GM12878 (cell line): Measurements from ENCODE around the gene APH1B. TPM values are rescaled to one million over a fixed set of nuclear protein-coding genes. Genes with fewer than 3 reads are reported as not detected.

Source experiments
- ATAC-seq: fragments of 200-7000 bp; cut with Tn5 transposase; 3 replicates; pipeline ENCODE4 v1.9.1; 2020; ENCODE audit warnings: mild to moderate bottlenecking, moderate library complexity
- BruUV-seq: library from RNA; stranded (reverse); fragments of 400-500 nt; replicated peaks from 2 replicates; lab custom pipeline; 2021; lab: Mats Ljungman, UMichigan
- CTCF ChIA-PET: fragments of 300-600 bp; sonication (Branson Sonifier 250); formaldehyde crosslinking; extraction: SDS; loops from one replicate; lab custom pipeline; 2021; ENCODE audit warnings: inconsistent platforms; lab: Yijun Ruan, JAX
- POLR2A ChIA-PET: fragments of 350-600 bp; formaldehyde crosslinking; extraction: SDS; loops from one replicate; lab custom pipeline; 2021; ENCODE audit warnings: inconsistent platforms; lab: Charles Lee
- RAD21 ChIA-PET: fragments of 300-600 bp; sonication (Branson Sonifier 250); formaldehyde crosslinking; loops from one replicate; lab custom pipeline; 2023; ENCODE audit warnings: antibody characterized with exemption; ENCODE audit not compliant: unreplicated experiment; lab: Charles Lee
- SMC1A ChIA-PET: fragments of 300-600 bp; sonication (Branson Sonifier 250); formaldehyde crosslinking; loops from one replicate; lab custom pipeline; 2023; ENCODE audit not compliant: unreplicated experiment, uncharacterized antibody; lab: Charles Lee
- DNase-seq: peaks from one replicate; pipeline ENCODE4 v3.0.0-alpha.2; 2011; ENCODE audit warnings: low read depth, low spot score
- FAIRE-seq: peaks from 3 replicates; lab custom pipeline; 2011; peaks lifted over from hg19 to GRCh38; lab: Jason Lieb, UNC
- H2AFZ ChIP-seq: 2 replicates; pipeline ENCODE4 v1.6.0; 2011; ENCODE audit warnings: low read depth, low read length, control low read depth; ENCODE audit not compliant: control insufficient read depth
- H3K27ac ChIP-seq: 2 replicates; pipeline ENCODE4 v1.5.1; 2011; ENCODE audit warnings: control low read depth; ENCODE audit not compliant: control insufficient read depth, insufficient read depth
- H3K27me3 ChIP-seq, 2 experiments: replicated peaks in 1 of 2; 2 replicates each; pipeline versions ENCODE4 v1.6.0 to v1.6.1; 2011; ENCODE audit warnings: low read length in 1 of 2; ENCODE audit not compliant: control insufficient read depth in 2 of 2, insufficient read depth in 2 of 2
- H3K36me3 ChIP-seq, 2 experiments: 2 replicates each; pipeline ENCODE4 v1.5.1; 2011; ENCODE audit warnings: low read length in 1 of 2; ENCODE audit not compliant: control insufficient read depth in 2 of 2, insufficient read depth in 2 of 2
- H3K4me1 ChIP-seq: 2 replicates; pipeline ENCODE4 v1.6.1; 2011; ENCODE audit warnings: mild to moderate bottlenecking, low read length, moderate library complexity, mixed read lengths; ENCODE audit not compliant: control insufficient read depth, insufficient read depth
- H3K4me2 ChIP-seq: 2 replicates; pipeline ENCODE4 v1.6.0; 2011; ENCODE audit warnings: control low read depth; ENCODE audit not compliant: control insufficient read depth, insufficient read depth
- H3K4me3 ChIP-seq: fragments of 200-600 bp; sonication (generic); 2 replicates; pipeline ENCODE4 v1.5.1; 2016
- H3K79me2 ChIP-seq: 2 replicates; pipeline ENCODE4 v1.6.0; 2011; ENCODE audit warnings: low read length; ENCODE audit not compliant: control insufficient read depth, insufficient read depth
- H3K9ac ChIP-seq: 2 replicates; pipeline ENCODE4 v1.8.0; 2011; ENCODE audit warnings: low read length, control low read depth, mixed read lengths; ENCODE audit not compliant: control insufficient read depth, insufficient read depth
- H3K9me3 ChIP-seq: replicated peaks from 3 replicates; pipeline ENCODE4 v1.5.1; 2011; ENCODE audit warnings: mild to moderate bottlenecking, low read length; ENCODE audit not compliant: control insufficient read depth, insufficient read depth
- H4K20me1 ChIP-seq: 2 replicates; pipeline ENCODE4 v1.6.0; 2011; ENCODE audit not compliant: control insufficient read depth, insufficient read depth
- BCL3 ChIP-seq: IDR thresholded peaks from 2 replicates; pipeline ENCODE4 v1.6.1; 2011; ENCODE audit warnings: borderline replicate concordance, low read depth, mild to moderate bottlenecking, moderate library complexity, low read length; ENCODE audit not compliant: insufficient read depth, poor library complexity, severe bottlenecking
- CREB1 ChIP-seq: IDR thresholded peaks from 2 replicates; pipeline ENCODE4 v1.6.1; 2012; ENCODE audit warnings: low read depth, mild to moderate bottlenecking, inconsistent platforms
- CREM ChIP-seq: IDR thresholded peaks from 2 replicates; pipeline ENCODE4 v1.6.1; 2014; ENCODE audit warnings: antibody characterized with exemption, low read depth
- JUNB ChIP-seq: IDR thresholded peaks from 2 replicates; pipeline ENCODE4 v1.6.1; 2016; ENCODE audit warnings: antibody characterized with exemption, mild to moderate bottlenecking
- PBX3 ChIP-seq: IDR thresholded peaks from 2 replicates; pipeline ENCODE4 v1.6.1; 2011; ENCODE audit warnings: mild to moderate bottlenecking, low read depth, low read length, moderate library complexity; ENCODE audit not compliant: insufficient replicate concordance
- RFX5 ChIP-seq: IDR thresholded peaks from 2 replicates; pipeline ENCODE4 v1.6.1; 2011; ENCODE audit warnings: low read depth, low read length, improper control_type of control experiment
- TARDBP ChIP-seq: IDR thresholded peaks from 2 replicates; pipeline ENCODE4 v1.6.1; 2016; ENCODE audit warnings: borderline replicate concordance
- WGBS: methylation state at CpG from one replicate; pipeline ENCODE4 v1.1.6; 2016; ENCODE audit warnings: low lambda C conversion rate; ENCODE audit not compliant: insufficient replicate concordance, insufficient coverage; ENCODE audit errors: missing lambda C conversion rate; 5-methylcytosine and 5-hydroxymethylcytosine counted together
- in situ Hi-C: fragments of 300-500 bp; cut with MboI; formaldehyde crosslinking; loops from 9 replicates; pipeline ENCODE4 v1.14.3; 2018; ENCODE audit warnings: mixed read lengths
- intact Hi-C: fragments of 100-400 bp; cut with micrococcal nuclease; formaldehyde crosslinking; loops from one replicate; pipeline ENCODE4 v1.14.2; 2022; ENCODE audit not compliant: unreplicated experiment
- polyA plus RNA-seq, 11 experiments: library from polyadenylated mRNA; depleted of rRNA in 4 of 11; unstranded in 6 of 11; stranded (reverse) in 5 of 11; fragments of >200 nt; fragmentation: Nextera tagmentation in 4 of 11; fragmentation: Illumina TruSeq in 1 of 11; extraction: Ambion mirVana in 4 of 11; extraction: Trizol in 1 of 11; gene quantifications; 1 replicate in 1 of 11; 2 replicates in 10 of 11; pipeline versions ENCODE4 v1.2.1 to v1.2.3, GENCODE V29; 2011 to 2016; ENCODE audit warnings: inconsistent platforms in 2 of 11, missing spikeins in 2 of 11, low read depth in 1 of 11
- total RNA-seq, 4 experiments: library from RNA; depleted of rRNA in 3 of 4; stranded (reverse); fragments of >200 nt in 3 of 4; fragmentation: Illumina TruSeq in 1 of 4; extraction: Trizol in 1 of 4; gene quantifications; 2 replicates each; pipeline versions ENCODE4 v1.2.1 to v1.2.3, GENCODE V29; 2013 to 2021

APH1B gene
- total and polyA plus RNA-seq, 10 of the 15 experiments (the other 5 are each of a cell fraction or from before 2014, with no cell fraction given): 5.0 to 20.8 (median 11.1) TPM

- H3K4me1 ChIP-seq: peaks cover 29% of the 10 kb centered on the region
- H3K27me3 ChIP-seq: no peaks in the 10 kb centered on the region
- TF ChIP-seq CREM (peak; percentile 39; the same call in 1 of the 2 replicates), TARDBP (no peak), CREB1 (peak; percentile 40; the same call in 1 of the 2 replicates), RFX5 (peak; percentile 80)
- DNase-seq (no peak), FAIRE-seq (no peak), ATAC-seq (peak; percentile 43)
- no peak overlapping the region for H3K9ac ChIP-seq
- H4K20me1 ChIP-seq: no peaks in the 10 kb centered on the region
- in situ Hi-C loops (no loop called here), intact Hi-C loops (no loop called here)
- H3K9me3 ChIP-seq: no peaks in the 10 kb centered on the region
- ChIA-PET POLR2A (no interaction called here), RAD21 (interaction anchor here (4.9 kb wide), 1 partner anchor 41 kb away, joined by 38 read pairs; no protein-coding TSS in a partner anchor), SMC1A (interaction anchor here (1.5 to 8.2 kb wide), 2 partner anchors 30 to 40 kb away, joined by 4 to 88 read pairs; no protein-coding TSS in a partner anchor), CTCF (no interaction called here)
- H3K36me3 ChIP-seq: no peaks in the 10 kb centered on the region; a peak in 2 of 4 replicates
- no peak overlapping the region for H2AFZ ChIP-seq
- H3K79me2 ChIP-seq: peaks cover 43% of the 10 kb centered on the region
- H3K4me3 ChIP-seq: no peak overlapping the region
- BruUV-seq: no TSS peak
- no peak overlapping the region for H3K27ac ChIP-seq
- no peak overlapping the region for H3K4me2 ChIP-seq
- 64% methylated on average over 5 of the region's 5 CpGs for WGBS
Measured at GRCh38 chr15:63234451-63234870, 42.9 kb upstream of the APH1B start.

GRCh38 chr15:63236272-63236671, 41.1 kb upstream of the APH1B start:
- ATAC-seq (no peak), FAIRE-seq (no peak), DNase-seq (no peak)
- no peaks in the 10 kb centered on the region for H3K9me3 ChIP-seq
- no peak overlapping the region for H3K4me2 ChIP-seq
- intact Hi-C loops (loop anchor here (5.0 kb wide), 1 partner anchor 44 kb away; no protein-coding TSS in a partner anchor), in situ Hi-C loops (no loop called here)
- no peak overlapping the region for H2AFZ ChIP-seq
- ChIA-PET RAD21 (no interaction called here), POLR2A (no interaction called here), SMC1A (interaction anchor here (1.6 to 4.7 kb wide), 4 partner anchors 19 to 42 kb away, joined by 8 to 60 read pairs (median 16); no protein-coding TSS in a partner anchor), CTCF (interaction anchor here (1.1 to 2.4 kb wide), 2 partner anchors 18 to 22 kb away, joined by 3 to 12 read pairs; no protein-coding TSS in a partner anchor)
- no peak overlapping the region for H3K9ac ChIP-seq
- peaks cover 0 to 4% of the 10 kb centered on the region in 2 experiments; a peak in 2 of 4 replicates for H3K36me3 ChIP-seq
- H3K27me3 ChIP-seq: no peaks in the 10 kb centered on the region
- peaks cover 51% of the 10 kb centered on the region for H3K79me2 ChIP-seq
- no peak overlapping the region for H3K27ac ChIP-seq
- H3K4me1 ChIP-seq: peaks cover 29% of the 10 kb centered on the region
- TF ChIP-seq JUNB (peak; percentile 44; the same call in 1 of the 2 replicates), PBX3 (no peak), BCL3 (no peak)
- H4K20me1 ChIP-seq: no peaks in the 10 kb centered on the region
- no TSS peak for BruUV-seq
- H3K4me3 ChIP-seq: no peak overlapping the region
